GM12873 (cell line): ENCODE measurements around the gene ABCB1.

ENCODE experiments used
- CTCF ChIP-seq: IDR thresholded peaks from 2 replicates; pipeline ENCODE4 v1.5.1; 2012; ENCODE audit warnings: low read depth, mild to moderate bottlenecking, moderate library complexity, low read length, control low read depth; ENCODE audit not compliant: insufficient read depth; ENCODE audit errors: missing control alignments

ABCB1 gene

GRCh38 chr7:87473192-87473591, 127.5 kb downstream of the ABCB1 start:
- no peak for TF ChIP-seq CTCF

- no peak for TF ChIP-seq CTCF
These were observed 129.2 kb downstream of the ABCB1 start for GRCh38 chr7:87471473-87471872.

GRCh38 chr7:87463982-87464381, 136.7 kb downstream of the ABCB1 start:
- TF ChIP-seq CTCF, result no peak

- TF ChIP-seq CTCF, result no peak
These were observed 140.7 kb downstream of the ABCB1 start for GRCh38 chr7:87459941-87460340.

GRCh38 chr7:87458148-87458547, 142.5 kb downstream of the ABCB1 start:
- TF ChIP-seq CTCF, result no peak

- no peak for TF ChIP-seq CTCF
These were observed 144.4 kb downstream of the ABCB1 start for GRCh38 chr7:87456247-87456646.
